Uterus (tissue), 2 donors: Measurements from ENCODE around the gene ZNF148.

Experiments used
- POLR2A ChIP-seq, 2 donors: fragments of 450-650 bp; IDR thresholded peaks; one replicate each; pipeline ENCODE4 v1.6.1; 2016; ENCODE audit warnings: antibody characterized with exemption in 2 of 2, mild to moderate bottlenecking in 1 of 2, moderate library complexity in 1 of 2
- TF ChIP-seq, protein P1 (sequence below), 4 experiments: fragments of 200-600 bp in 2 of 4; fragments of 450-650 bp in 2 of 4; sonication (generic) in 2 of 4; IDR thresholded peaks; one replicate each; pipeline ENCODE4 v1.5.1; 2016 to 2019; ENCODE audit warnings: antibody characterized with exemption in 4 of 4, mild to moderate bottlenecking in 2 of 4, moderate library complexity in 1 of 4

GRCh38 chr3:125207507-125207906 is 167.6 kb downstream of the ZNF148 start:
- TF ChIP-seq, protein P1, sequence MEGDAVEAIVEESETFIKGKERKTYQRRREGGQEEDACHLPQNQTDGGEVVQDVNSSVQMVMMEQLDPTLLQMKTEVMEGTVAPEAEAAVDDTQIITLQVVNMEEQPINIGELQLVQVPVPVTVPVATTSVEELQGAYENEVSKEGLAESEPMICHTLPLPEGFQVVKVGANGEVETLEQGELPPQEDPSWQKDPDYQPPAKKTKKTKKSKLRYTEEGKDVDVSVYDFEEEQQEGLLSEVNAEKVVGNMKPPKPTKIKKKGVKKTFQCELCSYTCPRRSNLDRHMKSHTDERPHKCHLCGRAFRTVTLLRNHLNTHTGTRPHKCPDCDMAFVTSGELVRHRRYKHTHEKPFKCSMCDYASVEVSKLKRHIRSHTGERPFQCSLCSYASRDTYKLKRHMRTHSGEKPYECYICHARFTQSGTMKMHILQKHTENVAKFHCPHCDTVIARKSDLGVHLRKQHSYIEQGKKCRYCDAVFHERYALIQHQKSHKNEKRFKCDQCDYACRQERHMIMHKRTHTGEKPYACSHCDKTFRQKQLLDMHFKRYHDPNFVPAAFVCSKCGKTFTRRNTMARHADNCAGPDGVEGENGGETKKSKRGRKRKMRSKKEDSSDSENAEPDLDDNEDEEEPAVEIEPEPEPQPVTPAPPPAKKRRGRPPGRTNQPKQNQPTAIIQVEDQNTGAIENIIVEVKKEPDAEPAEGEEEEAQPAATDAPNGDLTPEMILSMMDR (IDR thresholded peaks at IDR 0.05) = no peak
- TF ChIP-seq POLR2A (IDR thresholded peaks at IDR 0.05) = no peak
